ENCODE measurements around the gene SHISA5.
"Not testable (repeated sequence)": the region's sequence is repeated elsewhere in the genome, so short reads cannot be mapped to it uniquely, and the experiment has no call there.

SHISA5 gene

DNA sequence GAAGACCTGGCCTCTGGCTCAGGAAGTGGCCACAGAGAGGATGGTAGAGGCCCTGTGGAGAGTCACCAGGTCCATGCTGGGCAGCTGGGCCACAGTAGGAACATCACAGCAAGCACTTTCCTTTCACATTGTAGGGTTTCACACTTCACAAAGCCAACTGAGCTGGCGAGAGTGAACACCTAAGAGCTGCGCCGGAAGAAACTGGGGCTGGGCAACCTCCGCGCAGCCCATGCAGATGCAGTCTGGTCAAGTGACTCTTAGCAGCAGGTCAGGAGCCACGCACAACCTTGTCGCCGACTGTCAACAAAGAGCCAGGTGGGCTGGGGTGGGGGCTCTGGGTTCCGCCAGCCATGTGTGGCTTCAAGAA, 15.3 kb upstream of the SHISA5 start:
- no peak for DNase-seq (ENCODE audit: low spot score)

DNA sequence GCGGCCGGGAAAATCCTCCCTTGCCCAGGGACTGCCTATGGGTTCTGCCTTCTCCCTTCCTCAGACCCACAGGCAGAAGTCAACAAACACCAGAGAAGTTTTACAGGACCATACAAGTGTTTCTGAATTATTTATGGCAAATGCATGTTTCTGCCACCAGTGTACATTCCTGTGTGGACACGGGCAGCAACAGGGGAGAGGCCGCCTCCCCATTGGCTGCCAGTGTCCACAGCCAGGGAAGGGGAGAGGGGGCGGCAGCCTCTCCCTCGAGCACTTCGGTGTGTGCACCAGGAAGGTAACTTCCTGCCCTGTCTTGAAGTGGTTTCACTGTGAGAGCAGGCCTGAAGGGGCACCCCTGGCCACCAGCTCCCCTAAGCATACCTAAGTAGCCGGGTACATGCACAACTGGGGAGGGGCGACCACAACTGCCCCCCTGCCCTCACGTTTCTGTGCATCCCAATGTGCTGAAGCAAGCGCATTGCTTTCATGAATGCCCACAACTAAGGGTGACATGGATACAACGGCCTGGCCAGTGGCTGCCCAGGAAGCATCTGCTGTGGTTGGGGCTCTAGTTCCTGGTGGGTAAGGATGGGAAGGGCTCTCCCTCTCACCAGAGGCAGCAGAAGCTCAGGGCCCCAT, 14.8 kb upstream of the SHISA5 start:
- DNase-seq (ENCODE audit: low spot score), result no peak

DNA sequence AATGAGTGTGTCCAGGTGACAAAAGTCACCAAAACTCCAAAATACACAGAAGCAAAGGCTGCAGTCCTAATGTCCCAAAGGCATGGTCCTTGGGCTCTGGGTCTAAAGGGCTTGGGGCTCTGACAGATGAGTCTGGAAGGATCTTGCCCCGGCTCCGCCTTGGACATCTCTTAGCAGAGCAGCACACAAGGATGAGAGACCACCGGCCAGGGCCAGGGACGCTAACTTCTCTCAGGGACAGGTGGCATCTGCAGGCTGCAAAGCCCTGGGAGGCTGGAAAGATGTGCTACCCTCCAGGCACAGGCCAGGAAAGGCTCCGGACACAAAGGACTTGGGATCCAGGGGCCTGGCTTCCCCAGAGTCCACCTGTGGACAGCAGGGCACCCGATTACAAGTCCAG, 14.1 kb upstream of the SHISA5 start:
- DNase-seq (ENCODE audit: low spot score), result no peak

DNA sequence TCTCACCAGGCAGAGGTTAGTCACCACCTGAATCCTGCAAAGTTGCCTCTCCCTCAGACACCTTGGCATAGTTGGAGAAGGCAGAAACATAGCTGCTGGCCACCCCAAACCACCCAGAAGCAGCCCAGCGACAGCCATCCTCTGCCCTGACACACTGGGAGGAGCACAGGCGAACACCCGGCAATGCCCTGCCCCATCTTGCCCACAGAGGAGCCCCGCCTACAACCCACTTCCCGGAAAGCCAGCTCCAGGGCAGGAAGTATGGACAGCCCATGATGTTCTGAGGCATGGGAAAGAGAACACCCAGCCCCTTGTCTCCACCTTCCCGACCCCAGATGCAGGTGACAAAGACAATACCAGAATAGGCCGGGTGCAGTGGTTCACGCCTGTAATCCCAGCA, 12.6 kb upstream of the SHISA5 start:
- DNase-seq (ENCODE audit: low spot score), result no peak

DNA sequence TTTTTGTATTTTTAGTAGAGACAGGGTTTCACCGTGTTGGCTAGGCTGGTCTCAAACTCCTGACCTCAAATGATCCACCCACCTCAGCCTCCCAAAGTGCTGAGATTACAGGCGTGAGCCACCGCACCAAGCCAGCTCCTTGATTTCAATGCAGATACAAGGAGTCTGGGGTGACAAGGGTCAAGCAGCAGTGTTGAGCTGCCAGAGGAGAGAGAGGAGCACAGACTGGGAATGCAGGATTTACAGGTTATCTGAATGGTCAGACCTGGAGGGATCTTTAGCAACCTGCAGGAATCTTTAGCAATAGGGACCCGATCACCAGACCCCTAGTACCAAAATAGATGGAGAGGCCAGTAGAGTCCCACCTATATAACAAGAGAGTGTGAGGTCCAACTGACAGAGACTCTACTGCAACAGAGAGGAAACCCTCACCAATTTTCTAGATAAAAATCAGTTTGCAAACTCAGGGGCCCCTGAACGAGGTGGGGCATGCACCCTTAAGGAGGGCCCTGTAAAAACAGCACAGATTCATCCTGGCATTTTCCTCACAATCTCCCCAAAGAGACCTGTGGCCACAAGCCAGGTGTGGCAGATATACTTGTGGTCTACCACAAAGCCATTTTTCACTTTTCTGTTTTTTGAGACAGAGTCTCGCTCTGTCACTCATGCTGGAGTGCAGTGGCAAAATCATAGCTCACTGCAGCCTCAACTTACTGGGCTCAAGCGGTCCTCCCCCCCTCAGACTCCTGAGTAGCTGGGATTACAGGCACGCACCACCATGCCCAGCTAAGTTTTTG, 10.7 kb upstream of the SHISA5 start:
- no peak for DNase-seq (ENCODE audit: low spot score)

DNA sequence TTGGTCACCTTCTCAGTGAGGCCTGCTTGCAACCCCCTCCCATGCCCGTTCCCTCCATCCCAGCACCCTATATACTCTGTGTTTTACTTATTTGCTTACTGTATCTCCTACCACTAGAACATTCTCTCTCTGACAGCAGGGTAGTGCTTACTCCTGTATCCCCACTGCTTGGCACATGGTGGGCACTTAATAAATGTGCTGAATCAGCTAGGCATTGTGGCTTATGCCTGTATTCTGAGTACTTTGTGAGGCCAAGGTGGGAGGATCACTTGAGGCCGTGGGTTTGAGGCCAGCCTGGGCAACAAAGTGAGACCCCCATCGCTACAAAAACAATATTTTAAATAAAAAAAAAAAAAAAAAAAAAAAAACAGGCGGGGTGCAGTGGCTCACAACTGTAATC, 7.6 kb upstream of the SHISA5 start:
- no peak for DNase-seq (ENCODE audit: low spot score)

DNA sequence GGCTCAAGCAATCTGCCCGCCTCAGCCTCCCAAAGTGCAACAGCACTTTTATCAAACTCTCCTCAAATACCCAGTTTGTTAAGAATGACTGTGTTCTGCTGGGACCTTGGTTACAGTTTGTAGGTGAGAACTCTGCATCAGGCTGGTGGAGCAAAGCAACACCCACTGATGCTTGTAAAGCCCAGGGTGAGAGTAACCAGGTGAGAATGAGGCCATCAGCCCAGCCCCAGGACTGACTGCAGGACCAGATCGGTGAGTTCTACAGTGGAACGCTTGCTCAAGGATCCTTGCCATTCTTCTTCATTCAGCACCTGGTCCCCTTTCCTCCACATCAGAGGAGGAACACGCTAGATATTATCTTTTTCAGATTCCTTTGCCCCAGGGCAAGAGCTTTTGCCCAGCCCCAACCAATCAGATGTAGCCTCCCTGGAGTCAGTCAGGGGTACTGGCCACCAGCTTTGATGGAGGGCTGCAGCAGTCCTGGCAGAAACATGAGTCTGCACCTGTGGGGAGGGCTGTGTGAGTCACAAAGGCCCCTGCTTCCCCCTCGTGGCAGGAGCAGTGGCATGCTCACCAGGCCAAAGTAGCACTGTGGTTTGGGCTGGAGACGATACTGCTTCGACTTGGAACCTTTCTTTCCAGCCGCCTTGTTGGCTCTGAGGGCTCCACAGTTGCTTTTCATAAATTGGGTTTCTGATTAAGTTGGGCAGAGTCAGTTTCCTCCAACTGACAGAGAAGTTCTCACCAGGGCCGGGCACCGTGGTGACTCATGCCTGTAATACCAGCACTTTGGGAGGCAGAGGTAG, 3.5 kb upstream of the SHISA5 start:
- DNase-seq (ENCODE audit: low spot score), result peak; percentile 94

DNA sequence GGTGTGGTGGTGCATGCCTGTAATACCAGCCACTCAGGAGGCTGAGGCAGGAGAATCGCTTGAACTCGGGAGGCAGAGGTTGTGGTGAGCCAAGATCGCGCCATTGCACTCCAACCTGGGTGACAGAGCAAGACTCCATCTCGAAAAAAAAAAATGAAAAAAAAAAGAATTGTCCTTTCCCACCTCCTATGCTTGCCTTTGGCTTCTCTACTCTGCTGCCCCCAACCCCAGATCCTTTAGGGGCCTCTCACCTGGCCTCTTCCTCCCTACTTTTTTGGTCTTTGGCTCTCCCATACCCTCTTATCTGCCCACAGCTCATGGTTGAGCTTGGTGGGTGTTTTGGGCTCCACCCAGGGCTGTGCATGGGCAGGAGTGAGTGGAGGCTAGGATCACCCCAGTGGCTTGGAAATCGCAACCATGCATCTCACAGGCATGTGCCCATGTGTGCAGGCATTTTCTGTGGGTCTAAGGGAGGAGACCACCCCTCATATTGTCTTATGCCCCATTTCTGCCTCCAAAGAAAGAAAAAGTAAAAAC, 2.1 kb upstream of the SHISA5 start:
- no peak for DNase-seq (ENCODE audit: low spot score)

DNA sequence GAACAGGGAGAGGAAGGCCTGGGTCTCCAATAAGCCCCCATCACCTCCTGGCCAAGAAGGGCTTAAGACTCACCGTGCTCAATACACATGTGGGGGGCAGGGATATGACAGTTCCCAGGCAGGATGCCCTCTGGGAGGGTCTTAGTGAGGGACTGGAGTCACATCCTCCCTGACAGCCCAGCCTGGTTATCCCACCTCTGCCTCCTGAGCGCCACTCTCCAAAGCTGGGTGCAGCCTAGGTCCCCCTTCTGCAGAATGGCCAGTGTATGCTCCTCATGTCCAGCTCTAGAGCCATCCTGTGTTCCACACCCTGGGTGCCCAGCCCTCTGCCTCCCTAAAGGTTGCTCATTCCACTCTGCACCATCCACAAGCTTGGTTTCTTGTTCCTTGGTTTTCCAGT, 1.2 kb upstream of the SHISA5 start:
- no peak for DNase-seq (ENCODE audit: low spot score)

DNA sequence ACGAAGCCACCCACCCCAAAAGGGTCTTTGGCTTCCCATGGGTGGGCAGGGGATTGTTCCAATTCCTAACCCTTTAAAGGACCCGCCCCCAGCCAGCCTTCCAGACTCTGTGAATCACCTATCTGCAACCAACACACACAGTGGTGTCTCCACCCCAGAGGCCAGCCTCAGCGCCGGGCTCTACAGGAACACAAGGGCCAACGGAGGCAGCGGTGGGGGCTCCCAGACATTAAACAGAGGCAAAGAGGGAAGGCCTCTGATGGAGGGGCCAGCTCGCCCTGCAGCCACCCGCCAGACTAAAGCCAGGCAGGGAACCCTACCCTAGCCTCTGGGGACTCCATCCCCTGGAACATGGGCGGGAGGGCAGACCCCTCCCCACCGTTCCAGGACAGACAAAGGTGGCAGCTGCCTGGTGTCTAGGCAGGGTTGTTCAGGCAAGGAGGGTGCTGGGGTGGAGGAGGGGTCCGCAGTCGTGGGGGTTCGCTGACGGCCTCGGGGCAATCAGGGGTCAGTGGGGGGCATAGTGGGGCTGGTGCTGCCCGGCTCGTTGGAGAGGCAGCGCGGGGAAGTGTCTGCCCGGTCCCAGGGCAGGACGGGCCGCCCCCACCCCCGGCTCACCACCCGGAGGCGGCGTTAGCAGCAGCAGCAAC, 448 bp downstream of the SHISA5 start:
- peak; percentile 59 for DNase-seq (ENCODE audit: low spot score)

DNA sequence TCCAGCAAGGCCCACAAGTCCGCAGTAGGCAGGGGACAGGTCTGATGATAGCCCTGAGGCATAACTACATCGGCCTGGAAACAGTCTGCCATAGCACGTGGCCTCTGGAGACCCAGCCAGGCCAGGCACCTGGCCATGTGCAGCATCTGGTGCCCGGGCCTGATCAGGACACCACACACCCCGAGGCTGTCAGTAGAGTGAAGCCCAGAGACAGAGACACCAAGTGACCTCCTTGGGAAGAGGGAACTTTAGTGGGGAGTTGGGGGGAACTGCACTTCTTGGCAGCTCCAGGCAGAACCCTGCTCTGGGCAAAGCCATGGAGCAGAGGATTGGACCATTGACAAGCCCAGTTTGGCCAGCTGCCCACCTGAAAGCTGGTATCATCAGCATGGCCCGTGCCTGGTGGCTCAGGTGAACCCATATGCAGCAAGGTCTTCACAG, 1.2 kb downstream of the SHISA5 start:
- no peak for DNase-seq (ENCODE audit: low spot score)

DNA sequence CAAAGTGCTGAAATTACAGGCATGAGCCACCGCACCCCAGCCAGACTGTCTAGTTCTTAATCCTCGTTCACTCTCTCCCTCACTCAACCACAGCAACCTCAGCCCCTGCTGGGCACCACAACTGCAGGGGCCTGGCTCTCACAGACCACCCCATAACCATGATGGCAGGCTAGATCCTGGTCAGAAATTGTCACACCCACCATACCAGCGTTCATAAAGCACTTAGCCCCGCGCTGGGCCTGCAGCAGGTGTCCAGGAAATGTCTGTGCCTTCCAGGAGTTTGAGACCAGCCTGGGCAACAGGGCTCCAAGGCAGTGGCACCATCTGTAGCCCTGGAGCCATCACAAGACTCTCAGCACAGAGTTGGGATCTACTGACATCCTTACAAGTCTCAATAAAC, 1.9 kb downstream of the SHISA5 start:
- DNase-seq (ENCODE audit: low spot score), result no peak

DNA sequence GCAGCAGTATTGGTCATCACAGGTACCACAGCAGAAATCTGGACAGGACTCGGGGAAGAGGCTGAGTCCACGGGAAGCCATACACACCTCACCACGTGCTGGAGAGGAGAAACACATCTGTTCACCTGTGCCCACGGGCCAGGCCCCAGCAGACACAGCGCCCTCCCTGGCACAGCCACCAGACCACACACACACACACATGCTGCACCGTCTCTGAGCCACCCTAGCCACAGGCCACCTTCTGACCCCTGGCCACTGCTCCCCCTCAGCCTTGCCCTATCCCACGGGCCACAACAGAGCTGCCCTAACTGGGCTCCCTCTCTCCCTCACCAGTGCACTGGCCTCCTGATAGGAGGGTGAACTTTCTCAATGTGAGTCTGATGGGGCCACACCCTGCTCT, 2.8 kb downstream of the SHISA5 start:
- no peak for DNase-seq (ENCODE audit: low spot score)

DNA sequence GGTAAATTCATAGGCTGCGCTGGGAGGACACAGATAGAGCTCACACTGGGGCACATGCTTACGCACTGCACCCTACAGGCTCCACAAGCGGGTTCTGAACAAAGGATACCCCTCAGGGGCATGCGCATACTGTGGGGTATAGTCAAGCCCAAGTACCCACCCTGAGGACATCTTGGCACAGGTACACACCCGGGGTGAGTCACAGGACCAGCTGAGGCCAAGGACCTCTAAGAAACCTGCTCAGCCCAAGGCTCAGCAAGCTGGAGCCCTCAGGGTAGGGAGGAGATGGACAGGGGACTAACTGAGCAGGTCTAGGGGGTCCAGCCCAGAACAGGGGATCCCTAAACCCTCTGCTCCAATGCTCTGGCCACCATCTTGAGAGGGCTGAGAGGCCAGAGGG, 3.3 kb downstream of the SHISA5 start:
- DNase-seq (ENCODE audit: low spot score), result no peak

DNA sequence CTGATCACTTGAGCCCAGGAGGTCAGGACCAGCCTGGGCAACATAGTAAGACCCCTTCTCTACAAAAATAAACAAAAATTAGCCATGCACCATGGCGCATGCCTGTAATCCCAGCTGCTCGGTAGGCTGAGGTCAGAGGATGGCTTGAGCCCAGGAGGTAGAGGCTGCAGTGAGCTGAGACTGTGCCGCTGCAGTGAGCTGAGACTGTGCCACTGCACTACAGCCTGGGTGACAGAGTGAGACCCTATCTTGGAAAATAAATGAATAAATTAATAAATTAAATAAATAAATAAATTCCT, 10.8 kb downstream of the SHISA5 start:
- DNase-seq (ENCODE audit: low spot score), result no peak

DNA sequence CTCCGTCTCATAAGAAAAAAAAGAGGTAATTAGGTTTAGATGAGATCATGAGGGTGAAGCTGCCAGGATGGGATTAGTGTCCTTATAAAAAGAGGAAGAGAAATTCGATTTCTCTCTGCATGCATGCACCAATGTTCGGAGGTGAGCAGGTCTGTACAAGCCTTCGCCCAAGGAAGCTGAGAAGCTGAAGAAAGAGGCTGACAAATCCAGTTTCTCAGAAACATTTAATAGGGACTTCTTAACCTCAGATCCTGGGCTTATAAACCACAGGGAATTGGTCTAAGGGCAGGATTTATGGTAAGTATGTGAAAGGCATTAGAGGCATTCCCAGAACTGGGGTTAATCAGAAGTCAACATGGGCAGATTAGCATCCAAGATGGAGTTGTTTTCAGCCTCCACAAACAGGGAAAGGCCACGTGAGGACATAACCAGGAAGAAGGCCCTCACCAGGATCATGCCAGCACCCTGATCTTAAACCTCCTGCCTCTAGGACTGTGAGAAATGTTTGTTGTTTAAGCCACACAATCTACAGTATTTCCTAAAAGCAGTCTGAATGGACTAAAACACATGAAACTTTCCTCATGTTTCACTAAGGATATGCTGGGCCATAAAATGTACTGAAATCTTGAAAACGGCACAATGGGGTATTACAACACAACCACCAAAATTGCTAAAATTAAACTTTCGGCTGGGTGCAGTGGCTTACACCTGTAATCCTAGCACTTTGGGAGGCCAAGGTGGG, 11.3 kb downstream of the SHISA5 start:
- no peak for DNase-seq (ENCODE audit: low spot score)

DNA sequence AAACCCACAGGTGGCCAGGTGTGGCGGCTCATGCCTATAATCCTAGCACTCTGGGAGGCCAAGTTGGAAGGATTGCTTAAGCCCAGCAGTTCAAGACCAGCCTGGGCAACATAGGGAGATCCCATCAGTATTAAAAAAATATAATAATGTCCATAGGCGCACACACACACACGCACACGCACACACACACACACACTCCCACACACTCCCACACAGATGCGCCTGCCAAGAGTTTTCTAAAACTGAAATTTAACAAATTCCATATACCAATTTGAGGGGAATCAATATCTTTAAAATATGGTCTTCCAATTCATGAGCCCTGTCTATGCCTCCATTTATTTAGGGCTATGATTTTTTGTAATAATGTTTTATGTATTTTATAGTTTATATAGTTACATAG, 17.0 kb downstream of the SHISA5 start:
- DNase-seq (ENCODE audit: low spot score), result no peak

DNA sequence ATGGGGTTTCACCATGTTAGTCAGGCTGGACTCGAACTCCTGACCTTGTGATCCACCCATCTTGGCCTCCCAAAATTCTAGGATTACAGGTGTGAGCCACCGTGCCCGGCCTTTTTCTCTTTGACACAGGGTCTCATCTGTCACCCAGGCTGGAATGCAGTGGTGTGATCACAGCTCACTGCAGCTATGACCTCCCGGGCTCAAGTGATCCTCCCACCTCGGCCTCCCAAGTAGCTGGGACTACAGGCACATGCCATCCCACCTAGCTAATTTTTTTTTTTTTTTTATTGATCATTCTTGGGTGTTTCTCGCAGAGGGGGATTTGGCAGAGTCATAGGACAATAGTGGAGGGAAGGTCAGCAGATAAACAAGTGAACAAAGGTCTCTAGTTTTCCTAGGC, 21.2 kb downstream of the SHISA5 start:
- DNase-seq (ENCODE audit: low spot score), result not testable (repeated sequence)

DNA sequence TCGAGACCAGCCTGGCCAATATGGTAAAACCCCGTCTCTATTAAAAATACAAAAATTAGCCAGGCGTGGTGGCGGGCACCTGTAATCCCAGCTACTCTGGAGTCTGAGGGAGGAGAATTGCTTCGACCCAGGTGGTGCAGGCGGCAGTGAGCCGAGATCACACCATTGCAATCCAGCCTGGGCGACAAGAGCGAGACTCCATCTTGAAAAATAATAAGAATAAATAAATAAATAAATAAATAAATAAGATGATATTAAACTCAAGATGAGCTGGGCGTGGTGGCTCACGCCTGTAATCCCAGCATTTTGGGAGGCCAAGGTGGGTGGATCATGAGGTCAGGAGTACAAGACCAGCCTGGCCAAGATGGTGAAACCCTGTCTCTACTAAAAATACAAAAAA, 23.1 kb downstream of the SHISA5 start:
- DNase-seq (ENCODE audit: low spot score), result not testable (repeated sequence)

DNA sequence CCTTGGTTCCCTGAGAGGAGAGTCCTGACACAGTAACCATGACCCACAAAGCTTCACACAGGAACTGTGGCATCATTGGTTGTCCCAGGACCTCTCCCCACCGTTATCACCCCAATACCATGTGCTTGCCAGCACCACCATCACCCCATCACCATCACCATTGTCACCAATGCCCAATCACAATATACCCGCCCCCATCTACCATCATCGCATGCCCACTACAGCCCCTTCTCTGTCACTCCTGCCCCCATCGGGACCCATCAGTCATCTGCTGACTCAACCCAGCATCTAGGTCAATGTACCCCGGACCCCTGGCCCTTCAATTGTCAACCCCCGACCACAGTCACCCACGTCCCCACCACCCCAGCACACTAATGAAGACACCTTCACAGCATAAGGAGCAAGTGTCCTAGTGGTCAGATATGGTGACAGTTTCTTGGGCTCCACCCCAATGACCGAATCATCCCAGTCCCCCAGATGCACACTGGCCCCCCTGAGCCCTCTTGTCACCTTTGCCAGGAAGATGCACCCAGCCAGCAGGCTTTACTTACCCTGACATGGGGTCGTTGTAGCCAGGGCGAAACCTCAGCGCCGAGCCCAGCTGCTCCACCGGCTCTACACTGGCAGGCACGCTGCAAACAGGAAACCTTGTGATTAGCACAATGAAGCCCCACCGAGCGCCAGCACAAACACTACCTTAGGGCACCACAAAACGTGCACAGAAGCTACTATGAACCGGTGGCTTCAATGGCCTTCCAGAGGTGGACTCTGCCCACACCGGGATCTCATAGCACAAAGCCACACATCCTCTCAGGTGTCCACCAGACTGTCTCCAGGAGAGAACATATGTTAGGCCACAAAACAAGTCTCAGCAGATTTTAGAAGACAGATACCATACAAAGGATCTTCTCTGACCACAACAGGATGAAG, 25.1 kb downstream of the SHISA5 start:
- no peak for DNase-seq (ENCODE audit: low spot score)
